ENCODE data around the gene FRMD3. TPM values are rescaled to one million over a fixed set of nuclear protein-coding genes. Genes with fewer than 3 reads are reported as not detected.
"Not testable (repeated sequence)": the region's sequence is repeated elsewhere in the genome, so short reads cannot be mapped to it uniquely, and the experiment has no call there.

The FRMD3 gene
- total and polyA plus RNA-seq, 2 donors (not counting 1 experiment from before 2014, with no cell fraction given): 0.19 to 0.66 TPM

- TF ChIP-seq EZH2 (IDR thresholded peaks at IDR 0.05; ENCODE audit: low read length, missing control alignments) (no peak), CTCF (conservative IDR thresholded peaks at IDR 0.05 in 1 of 2, IDR thresholded peaks at IDR 0.05 in 1 of 2; ENCODE audit: low read depth in 1 of 2, low read length in 2 of 2) (no peak)
- Histone ChIP-seq H2AFZ (ENCODE audit: low read length) (no peak overlapping the region), H3K4me3 (replicated peaks in 1 of 4; ENCODE audit: control extremely low read depth in 1 of 4, insufficient read depth in 1 of 4, low read depth in 3 of 4, low read length in 4 of 4) (no peak overlapping the region), H3K36me3 (ENCODE audit: control insufficient read depth, insufficient read depth, low read length) (no peaks in the 10 kb centered on the region), H3K27ac (ENCODE audit: insufficient read depth, low read length) (no peak overlapping the region), H3K27me3 (ENCODE audit: control insufficient read depth, insufficient read depth, low read length) (no peaks in the 10 kb centered on the region), H3K4me1 (ENCODE audit: control insufficient read depth, extremely low read depth, insufficient read depth, low read length) (no peaks in the 10 kb centered on the region), H3K9ac (ENCODE audit: insufficient read depth, low read length) (no peak overlapping the region), H3K4me2 (ENCODE audit: extremely low read depth, insufficient read depth, low read length) (no peak overlapping the region), H3K79me2 (ENCODE audit: control insufficient read depth, insufficient read depth, low read length) (no peaks in the 10 kb centered on the region), H4K20me1 (ENCODE audit: control insufficient read depth, extremely low read depth, insufficient read depth, low read length) (no peaks in the 10 kb centered on the region), H3K9me3 (ENCODE audit: control insufficient read depth, insufficient read depth, low read depth, low read length) (no peaks in the 10 kb centered on the region)
- no peak for DNase-seq (ENCODE audit: low read depth in 2 of 2)
Measured at GRCh38 chr9:83521011-83521410, 17.2 kb downstream of the FRMD3 start.

- Histone ChIP-seq H3K9ac (ENCODE audit: insufficient read depth, low read length) (no peak overlapping the region), H3K36me3 (ENCODE audit: control insufficient read depth, insufficient read depth, low read length) (no peaks in the 10 kb centered on the region), H2AFZ (ENCODE audit: low read length) (no peak overlapping the region), H3K4me2 (ENCODE audit: extremely low read depth, insufficient read depth, low read length) (no peak overlapping the region), H3K9me3 (ENCODE audit: control insufficient read depth, insufficient read depth, low read depth, low read length) (no peaks in the 10 kb centered on the region), H3K27ac (ENCODE audit: insufficient read depth, low read length) (no peak overlapping the region), H3K79me2 (ENCODE audit: control insufficient read depth, insufficient read depth, low read length) (no peaks in the 10 kb centered on the region), H3K4me3 (replicated peaks in 1 of 4; ENCODE audit: control extremely low read depth in 1 of 4, insufficient read depth in 1 of 4, low read depth in 3 of 4, low read length in 4 of 4) (no peak overlapping the region), H3K4me1 (ENCODE audit: control insufficient read depth, extremely low read depth, insufficient read depth, low read length) (no peaks in the 10 kb centered on the region), H4K20me1 (ENCODE audit: control insufficient read depth, extremely low read depth, insufficient read depth, low read length) (no peaks in the 10 kb centered on the region), H3K27me3 (ENCODE audit: control insufficient read depth, insufficient read depth, low read length) (no peaks in the 10 kb centered on the region)
- no peak for TF ChIP-seq CTCF (conservative IDR thresholded peaks at IDR 0.05 in 1 of 2, IDR thresholded peaks at IDR 0.05 in 1 of 2; ENCODE audit: low read depth in 1 of 2, low read length in 2 of 2)
- no peak for DNase-seq (ENCODE audit: low read depth in 2 of 2)
Measured at GRCh38 chr9:83520292-83520691, 17.9 kb downstream of the FRMD3 start.

DNA sequence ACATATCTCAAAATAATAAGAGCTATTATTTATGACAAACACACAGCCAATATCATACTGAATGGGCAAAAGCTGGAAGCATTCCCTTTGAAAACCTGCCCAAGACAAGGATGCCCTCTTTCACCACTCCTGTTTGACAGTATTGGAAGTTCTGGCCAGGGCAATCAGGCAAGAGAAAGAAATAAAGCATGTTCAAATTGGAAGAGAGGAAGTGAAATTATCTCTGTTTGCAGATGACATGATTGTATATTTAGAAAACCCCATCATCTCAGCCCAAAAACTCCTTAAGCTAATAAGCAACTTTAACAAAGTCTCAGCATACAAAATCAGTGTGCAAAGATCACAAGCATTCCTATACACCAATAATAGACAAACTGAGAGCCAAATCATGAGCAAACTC is 20.2 kb downstream of the FRMD3 start:
- H3K4me2 ChIP-seq (ENCODE audit: extremely low read depth, insufficient read depth, low read length); H3K9ac ChIP-seq (ENCODE audit: insufficient read depth, low read length); H3K27ac ChIP-seq (ENCODE audit: insufficient read depth, low read length); H3K36me3 ChIP-seq (ENCODE audit: control insufficient read depth, insufficient read depth, low read length); H3K79me2 ChIP-seq (ENCODE audit: control insufficient read depth, insufficient read depth, low read length); H2AFZ ChIP-seq (ENCODE audit: low read length); H3K27me3 ChIP-seq (ENCODE audit: control insufficient read depth, insufficient read depth, low read length); H3K4me1 ChIP-seq (ENCODE audit: control insufficient read depth, extremely low read depth, insufficient read depth, low read length); DNase-seq (ENCODE audit: low read depth in 2 of 2); H4K20me1 ChIP-seq (ENCODE audit: control insufficient read depth, extremely low read depth, insufficient read depth, low read length); H3K4me3 ChIP-seq (replicated peaks in 1 of 4; ENCODE audit: control extremely low read depth in 1 of 4, insufficient read depth in 1 of 4, low read depth in 3 of 4, low read length in 4 of 4); H3K9me3 ChIP-seq (ENCODE audit: control insufficient read depth, insufficient read depth, low read depth, low read length): not testable (repeated sequence)

GRCh38 chr9:83514767-83515166 is 23.4 kb downstream of the FRMD3 start:
- Histone ChIP-seq H3K9ac (ENCODE audit: insufficient read depth, low read length) (no peak overlapping the region), H3K36me3 (ENCODE audit: control insufficient read depth, insufficient read depth, low read length) (no peaks in the 10 kb centered on the region), H3K4me1 (ENCODE audit: control insufficient read depth, extremely low read depth, insufficient read depth, low read length) (no peaks in the 10 kb centered on the region), H4K20me1 (ENCODE audit: control insufficient read depth, extremely low read depth, insufficient read depth, low read length) (no peaks in the 10 kb centered on the region), H3K4me2 (ENCODE audit: extremely low read depth, insufficient read depth, low read length) (no peak overlapping the region), H3K9me3 (ENCODE audit: control insufficient read depth, insufficient read depth, low read depth, low read length) (no peaks in the 10 kb centered on the region), H3K79me2 (ENCODE audit: control insufficient read depth, insufficient read depth, low read length) (no peaks in the 10 kb centered on the region), H3K4me3 (replicated peaks in 1 of 4; ENCODE audit: control extremely low read depth in 1 of 4, insufficient read depth in 1 of 4, low read depth in 3 of 4, low read length in 4 of 4) (no peak overlapping the region), H3K27me3 (ENCODE audit: control insufficient read depth, insufficient read depth, low read length) (no peaks in the 10 kb centered on the region), H2AFZ (ENCODE audit: low read length) (no peak overlapping the region), H3K27ac (ENCODE audit: insufficient read depth, low read length) (no peak overlapping the region)
- TF ChIP-seq CTCF (conservative IDR thresholded peaks at IDR 0.05 in 1 of 2, IDR thresholded peaks at IDR 0.05 in 1 of 2; ENCODE audit: low read depth in 1 of 2, low read length in 2 of 2) (no peak), EZH2 (IDR thresholded peaks at IDR 0.05; ENCODE audit: low read length, missing control alignments) (no peak)
- DNase-seq (ENCODE audit: low read depth in 2 of 2): no peak

Measured in fibroblast of lung (primary cell).